ENCODE measurements around the gene PAOX. TPM values are rescaled to one million over a fixed set of nuclear protein-coding genes. Genes with fewer than 3 reads are reported as not detected.

Gene PAOX
- total and polyA plus RNA-seq, 2 donors (not counting 1 experiment from before 2014, with no cell fraction given), result 2.4 to 9.2 TPM

GRCh38 chr10:133420028-133420427, 41.0 kb downstream of the PAOX start:
- DNase-seq (ENCODE audit: low read depth in 2 of 2), result no peak
- Histone ChIP-seq H3K9me3 (ENCODE audit: control insufficient read depth, insufficient read depth, low read depth, low read length) (no peaks in the 10 kb centered on the region), H2AFZ (ENCODE audit: low read length) (no peak overlapping the region), H3K79me2 (ENCODE audit: control insufficient read depth, insufficient read depth, low read length) (no peaks in the 10 kb centered on the region), H3K27ac (ENCODE audit: insufficient read depth, low read length) (no peak overlapping the region), H4K20me1 (ENCODE audit: control insufficient read depth, extremely low read depth, insufficient read depth, low read length) (no peaks in the 10 kb centered on the region), H3K4me1 (ENCODE audit: control insufficient read depth, extremely low read depth, insufficient read depth, low read length) (no peaks in the 10 kb centered on the region), H3K36me3 (ENCODE audit: control insufficient read depth, insufficient read depth, low read length) (peaks cover 9% of the 10 kb centered on the region), H3K4me3 (replicated peaks in 1 of 4; ENCODE audit: control extremely low read depth in 1 of 4, insufficient read depth in 1 of 4, low read depth in 3 of 4, low read length in 4 of 4) (no peak overlapping the region), H3K27me3 (ENCODE audit: control insufficient read depth, insufficient read depth, low read length) (no peaks in the 10 kb centered on the region), H3K4me2 (ENCODE audit: extremely low read depth, insufficient read depth, low read length) (no peak overlapping the region), H3K9ac (ENCODE audit: insufficient read depth, low read length) (no peak overlapping the region)
- TF ChIP-seq EZH2 (IDR thresholded peaks at IDR 0.05; ENCODE audit: low read length, missing control alignments), result no peak
- TF ChIP-seq CTCF (conservative IDR thresholded peaks at IDR 0.05 in 1 of 2, IDR thresholded peaks at IDR 0.05 in 1 of 2; ENCODE audit: low read depth in 1 of 2, low read length in 2 of 2), result no peak

GRCh38 chr10:133420579-133420978, 41.5 kb downstream of the PAOX start:
- Histone ChIP-seq H3K9me3 (ENCODE audit: control insufficient read depth, insufficient read depth, low read depth, low read length) (no peaks in the 10 kb centered on the region), H3K9ac (ENCODE audit: insufficient read depth, low read length) (no peak overlapping the region), H3K4me3 (replicated peaks in 1 of 4; ENCODE audit: control extremely low read depth in 1 of 4, insufficient read depth in 1 of 4, low read depth in 3 of 4, low read length in 4 of 4) (no peak overlapping the region), H3K27me3 (ENCODE audit: control insufficient read depth, insufficient read depth, low read length) (no peaks in the 10 kb centered on the region), H3K4me1 (ENCODE audit: control insufficient read depth, extremely low read depth, insufficient read depth, low read length) (no peaks in the 10 kb centered on the region), H3K4me2 (ENCODE audit: extremely low read depth, insufficient read depth, low read length) (no peak overlapping the region), H3K36me3 (ENCODE audit: control insufficient read depth, insufficient read depth, low read length) (peaks cover 9% of the 10 kb centered on the region), H4K20me1 (ENCODE audit: control insufficient read depth, extremely low read depth, insufficient read depth, low read length) (no peaks in the 10 kb centered on the region), H2AFZ (ENCODE audit: low read length) (no peak overlapping the region), H3K79me2 (ENCODE audit: control insufficient read depth, insufficient read depth, low read length) (no peaks in the 10 kb centered on the region), H3K27ac (ENCODE audit: insufficient read depth, low read length) (no peak overlapping the region)
- TF ChIP-seq CTCF (conservative IDR thresholded peaks at IDR 0.05 in 1 of 2, IDR thresholded peaks at IDR 0.05 in 1 of 2; ENCODE audit: low read depth in 1 of 2, low read length in 2 of 2) (no peak), EZH2 (IDR thresholded peaks at IDR 0.05; ENCODE audit: low read length, missing control alignments) (no peak)
- DNase-seq (ENCODE audit: low read depth in 2 of 2), result no peak

GRCh38 chr10:133421336-133422222, 42.5 kb downstream of the PAOX start:
- Histone ChIP-seq H3K4me3 (replicated peaks in 1 of 4; ENCODE audit: control extremely low read depth in 1 of 4, insufficient read depth in 1 of 4, low read depth in 3 of 4, low read length in 4 of 4) (no peak overlapping the region), H3K79me2 (ENCODE audit: control insufficient read depth, insufficient read depth, low read length) (no peaks in the 10 kb centered on the region), H3K4me1 (ENCODE audit: control insufficient read depth, extremely low read depth, insufficient read depth, low read length) (no peaks in the 10 kb centered on the region), H3K27ac (ENCODE audit: insufficient read depth, low read length) (no peak overlapping the region), H3K27me3 (ENCODE audit: control insufficient read depth, insufficient read depth, low read length) (no peaks in the 10 kb centered on the region), H3K9me3 (ENCODE audit: control insufficient read depth, insufficient read depth, low read depth, low read length) (no peaks in the 10 kb centered on the region), H2AFZ (ENCODE audit: low read length) (no peak overlapping the region), H3K4me2 (ENCODE audit: extremely low read depth, insufficient read depth, low read length) (no peak overlapping the region), H4K20me1 (ENCODE audit: control insufficient read depth, extremely low read depth, insufficient read depth, low read length) (no peaks in the 10 kb centered on the region), H3K36me3 (ENCODE audit: control insufficient read depth, insufficient read depth, low read length) (peaks cover 9% of the 10 kb centered on the region), H3K9ac (ENCODE audit: insufficient read depth, low read length) (no peak overlapping the region)
- TF ChIP-seq EZH2 (IDR thresholded peaks at IDR 0.05; ENCODE audit: low read length, missing control alignments) (no peak), CTCF (conservative IDR thresholded peaks at IDR 0.05 in 1 of 2, IDR thresholded peaks at IDR 0.05 in 1 of 2; ENCODE audit: low read depth in 1 of 2, low read length in 2 of 2) (no peak)
- DNase-seq (ENCODE audit: low read depth in 2 of 2), result no peak
